ENCODE data around the gene NANOS1. TPM values are rescaled to one million over a fixed set of nuclear protein-coding genes. Genes with fewer than 3 reads are reported as not detected.
A peak's percentile ranks its signal among the peaks of the same experiment; 100 is the strongest.

NANOS1 gene
- total and polyA plus RNA-seq, 2 experiments from 2014 or later = under 0.01 to 0.15 TPM

DNA sequence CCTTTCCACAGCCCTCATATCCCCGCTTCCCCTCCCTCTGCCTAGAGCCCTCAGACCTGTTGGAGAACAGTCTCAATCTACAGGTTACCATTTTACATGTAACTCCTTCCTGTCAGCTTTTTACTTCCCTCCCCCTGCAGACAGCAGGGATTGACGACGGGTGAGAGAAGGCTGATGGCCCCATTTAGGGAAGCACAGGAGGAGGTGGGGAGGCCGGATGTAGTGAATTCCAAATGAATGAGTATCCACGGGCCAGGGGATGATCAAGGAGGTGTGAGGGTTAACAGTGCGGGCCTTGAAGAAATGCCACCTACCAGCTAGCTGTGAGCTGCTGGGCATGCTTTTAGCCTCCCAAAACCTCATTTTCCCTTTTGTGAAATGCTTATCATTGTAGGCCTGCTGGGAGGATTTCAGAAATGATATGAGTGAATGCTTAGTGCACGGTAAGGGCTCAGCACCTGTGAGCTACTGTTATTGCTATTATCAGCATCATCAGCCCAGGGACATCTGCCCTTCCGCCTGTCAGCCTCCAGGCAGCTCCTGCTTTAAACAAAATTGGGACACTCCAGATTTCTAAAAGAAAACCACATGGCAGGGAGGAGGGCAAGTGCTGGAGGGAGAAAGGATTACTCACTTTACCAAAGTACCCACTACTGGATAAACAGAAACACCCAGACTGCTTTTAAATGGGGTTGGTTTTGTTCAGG is 6.5 kb upstream of the NANOS1 start:
- peak; percentile 82 for DNase-seq
- H3K27me3 ChIP-seq (replicated peaks; ENCODE audit: insufficient read depth) = no peaks in the 10 kb centered on the region
- no peak overlapping the region for H3K27ac ChIP-seq
- H3K9me2 ChIP-seq (ENCODE audit: insufficient read depth) = no peaks in the 10 kb centered on the region
- WGBS, 2 experiments (ENCODE audit: low coverage in 1 of 2, low lambda C conversion rate in 2 of 2, missing lambda C conversion rate in 2 of 2) = 22 to 28% methylated on average over 8 of the region's 8 CpGs
- peaks cover 22% of the 10 kb centered on the region for H3F3A ChIP-seq (ENCODE audit: insufficient read depth)
- no peaks in the 10 kb centered on the region for H3K79me2 ChIP-seq (ENCODE audit: insufficient read depth)
- peaks cover 31% of the 10 kb centered on the region for H3K4me1 ChIP-seq (ENCODE audit: insufficient read depth)
- no peaks in the 10 kb centered on the region for H3K36me3 ChIP-seq (ENCODE audit: low read depth)
- TF ChIP-seq EZH2 (IDR thresholded peaks at IDR 0.05; ENCODE audit: insufficient read depth, poor library complexity, severe bottlenecking) = no peak
- TF ChIP-seq EZH2phosphoT487 (IDR thresholded peaks at IDR 0.05; ENCODE audit: insufficient read depth, low read depth) = no peak
- no peak overlapping the region for H3K4me3 ChIP-seq
- in situ Hi-C loops (cut with MboI) = no loop called here
- H2AFZ ChIP-seq = no peak overlapping the region
- H4K20me1 ChIP-seq (ENCODE audit: insufficient read depth) = no peaks in the 10 kb centered on the region
- H3K4me2 ChIP-seq (ENCODE audit: unreplicated experiment) = peak overlapping the region; percentile 53
- no peak overlapping the region for H3K9ac ChIP-seq
- H3K9me3 ChIP-seq (ENCODE audit: low read depth) = no peaks in the 10 kb centered on the region

DNA sequence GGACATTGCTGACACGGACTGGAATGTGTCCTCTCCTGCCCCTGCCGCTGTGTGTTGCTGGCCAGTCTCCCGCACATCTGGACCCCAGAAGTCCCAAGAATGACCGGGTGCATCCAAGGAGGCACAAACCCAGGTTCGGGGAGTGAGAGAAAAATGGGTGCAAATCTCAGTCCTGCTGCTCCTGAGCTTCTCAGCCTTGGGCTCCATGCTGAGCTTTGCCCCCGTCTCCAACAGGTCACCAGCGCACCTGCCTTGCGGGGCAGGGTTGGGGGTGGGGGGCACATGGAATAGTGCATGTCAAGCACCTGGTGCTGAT is 6.0 kb upstream of the NANOS1 start:
- H3K36me3 ChIP-seq (ENCODE audit: low read depth) = no peaks in the 10 kb centered on the region
- H2AFZ ChIP-seq = no peak overlapping the region
- no peaks in the 10 kb centered on the region for H4K20me1 ChIP-seq (ENCODE audit: insufficient read depth)
- H3K9me3 ChIP-seq (ENCODE audit: low read depth) = no peaks in the 10 kb centered on the region
- H3K4me2 ChIP-seq (ENCODE audit: unreplicated experiment) = peak overlapping the region; percentile 53
- TF ChIP-seq EZH2phosphoT487 (IDR thresholded peaks at IDR 0.05; ENCODE audit: insufficient read depth, low read depth) (no peak), EZH2 (IDR thresholded peaks at IDR 0.05; ENCODE audit: insufficient read depth, poor library complexity, severe bottlenecking) (no peak)
- no peaks in the 10 kb centered on the region for H3K9me2 ChIP-seq (ENCODE audit: insufficient read depth)
- peaks cover 22% of the 10 kb centered on the region for H3F3A ChIP-seq (ENCODE audit: insufficient read depth)
- no peak overlapping the region for H3K4me3 ChIP-seq
- 27 to 30% methylated on average over 8 of the region's 8 CpGs for WGBS, 2 experiments (ENCODE audit: low coverage in 1 of 2, low lambda C conversion rate in 2 of 2, missing lambda C conversion rate in 2 of 2)
- no peak overlapping the region for H3K27ac ChIP-seq
- no peaks in the 10 kb centered on the region for H3K79me2 ChIP-seq (ENCODE audit: insufficient read depth)
- H3K4me1 ChIP-seq (ENCODE audit: insufficient read depth) = peaks cover 31% of the 10 kb centered on the region
- in situ Hi-C loops (cut with MboI) = no loop called here
- no peak overlapping the region for H3K9ac ChIP-seq
- no peaks in the 10 kb centered on the region for H3K27me3 ChIP-seq (replicated peaks; ENCODE audit: insufficient read depth)
- DNase-seq = no peak

DNA sequence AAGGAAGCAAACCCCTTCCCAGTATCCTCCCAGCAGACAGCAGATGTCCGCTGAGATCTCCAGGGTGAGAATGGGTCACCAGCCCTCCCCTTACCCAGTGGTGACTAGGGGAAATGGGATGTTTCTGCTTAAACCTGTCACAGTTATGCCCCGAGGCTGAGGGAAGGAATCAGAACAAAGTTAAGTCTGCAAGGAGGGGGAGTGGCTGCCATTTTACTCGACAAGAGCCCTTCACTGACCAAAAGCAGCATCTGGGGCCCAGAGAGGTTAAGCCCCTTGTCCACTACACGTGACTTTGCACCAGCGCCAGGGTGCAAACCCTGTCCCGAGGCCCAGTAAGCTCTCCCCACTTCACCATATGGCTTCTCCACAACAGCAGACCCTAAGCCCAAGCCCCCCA is 4.6 kb upstream of the NANOS1 start:
- Histone ChIP-seq H3K79me2 (ENCODE audit: insufficient read depth) (no peaks in the 10 kb centered on the region), H3K36me3 (ENCODE audit: low read depth) (no peaks in the 10 kb centered on the region), H3K9me3 (ENCODE audit: low read depth) (no peaks in the 10 kb centered on the region), H3K4me1 (ENCODE audit: insufficient read depth) (peaks cover 31% of the 10 kb centered on the region), H3K27me3 (replicated peaks; ENCODE audit: insufficient read depth) (no peaks in the 10 kb centered on the region), H3F3A (ENCODE audit: insufficient read depth) (peaks cover 22% of the 10 kb centered on the region), H3K9ac (no peak overlapping the region), H3K4me3 (no peak overlapping the region), H2AFZ (no peak overlapping the region), H3K9me2 (ENCODE audit: insufficient read depth) (no peaks in the 10 kb centered on the region), H3K27ac (no peak overlapping the region), H4K20me1 (ENCODE audit: insufficient read depth) (no peaks in the 10 kb centered on the region), H3K4me2 (ENCODE audit: unreplicated experiment) (no peak overlapping the region)
- DNase-seq = no peak
- WGBS, 2 experiments (ENCODE audit: low coverage in 1 of 2, low lambda C conversion rate in 2 of 2, missing lambda C conversion rate in 2 of 2) = 72 to 75% methylated on average over 5 of the region's 6 CpGs
- in situ Hi-C loops (cut with MboI) = no loop called here
- no peak for TF ChIP-seq EZH2phosphoT487 (IDR thresholded peaks at IDR 0.05; ENCODE audit: insufficient read depth, low read depth)
- no peak for TF ChIP-seq EZH2 (IDR thresholded peaks at IDR 0.05; ENCODE audit: insufficient read depth, poor library complexity, severe bottlenecking)

DNA sequence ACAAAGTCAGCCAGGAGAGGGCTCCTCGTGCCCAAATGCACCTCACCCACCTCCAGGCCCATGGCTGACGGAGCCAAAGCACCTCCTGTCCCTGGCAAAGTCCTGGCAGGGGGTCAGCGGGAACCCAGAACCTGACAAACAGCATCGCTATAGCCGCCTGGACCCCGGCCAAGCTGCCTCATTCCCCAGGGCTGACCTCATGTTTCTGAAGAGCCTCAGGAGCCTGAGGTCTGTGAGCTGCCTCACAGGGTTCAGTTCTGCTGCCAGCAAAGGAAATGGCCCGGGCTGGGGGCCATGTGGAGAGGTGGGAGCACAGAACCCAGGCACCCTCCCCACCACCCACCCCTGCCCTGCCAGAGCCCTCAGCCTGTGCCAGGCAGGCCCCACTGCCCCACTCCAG is 4.2 kb upstream of the NANOS1 start:
- no peaks in the 10 kb centered on the region for H4K20me1 ChIP-seq (ENCODE audit: insufficient read depth)
- no peak overlapping the region for H3K27ac ChIP-seq
- no peak overlapping the region for H2AFZ ChIP-seq
- H3K27me3 ChIP-seq (replicated peaks; ENCODE audit: insufficient read depth) = no peaks in the 10 kb centered on the region
- no peaks in the 10 kb centered on the region for H3K79me2 ChIP-seq (ENCODE audit: insufficient read depth)
- no peak overlapping the region for H3K4me3 ChIP-seq
- H3K36me3 ChIP-seq (ENCODE audit: low read depth) = no peaks in the 10 kb centered on the region
- no peak for TF ChIP-seq EZH2phosphoT487 (IDR thresholded peaks at IDR 0.05; ENCODE audit: insufficient read depth, low read depth)
- H3F3A ChIP-seq (ENCODE audit: insufficient read depth) = peaks cover 22% of the 10 kb centered on the region
- peak; percentile 85 for DNase-seq
- H3K4me1 ChIP-seq (ENCODE audit: insufficient read depth) = peaks cover 30% of the 10 kb centered on the region
- in situ Hi-C loops (cut with MboI) = no loop called here
- WGBS, 2 experiments (ENCODE audit: low coverage in 1 of 2, low lambda C conversion rate in 2 of 2, missing lambda C conversion rate in 2 of 2) = 20 to 35% methylated on average over 7 of the region's 7 CpGs
- H3K9me2 ChIP-seq (ENCODE audit: insufficient read depth) = no peaks in the 10 kb centered on the region
- no peak overlapping the region for H3K4me2 ChIP-seq (ENCODE audit: unreplicated experiment)
- H3K9me3 ChIP-seq (ENCODE audit: low read depth) = no peaks in the 10 kb centered on the region
- no peak overlapping the region for H3K9ac ChIP-seq

DNA sequence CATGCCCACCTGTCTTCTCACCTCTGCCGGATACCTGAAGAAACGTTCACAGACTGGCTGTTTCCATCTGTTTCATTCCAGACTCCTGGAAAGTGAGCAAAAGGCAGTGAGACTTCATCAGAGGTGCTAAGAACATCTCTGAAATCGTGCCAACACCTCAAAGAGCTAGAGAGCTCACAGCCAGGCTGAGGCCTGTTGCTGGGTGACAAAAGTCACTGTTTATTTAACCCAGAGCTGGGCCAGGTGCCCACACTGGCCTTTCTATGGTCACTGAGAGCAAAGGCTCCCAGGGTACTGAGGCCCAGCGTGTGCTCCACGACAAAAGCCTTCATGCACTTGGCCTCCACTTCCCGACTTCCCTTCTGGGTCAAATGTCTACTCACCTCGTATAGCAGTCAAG is 3.7 kb upstream of the NANOS1 start:
- Histone ChIP-seq H3K36me3 (ENCODE audit: low read depth) (no peaks in the 10 kb centered on the region), H3F3A (ENCODE audit: insufficient read depth) (peaks cover 22% of the 10 kb centered on the region), H3K9me2 (ENCODE audit: insufficient read depth) (no peaks in the 10 kb centered on the region), H3K4me2 (ENCODE audit: unreplicated experiment) (no peak overlapping the region), H3K27ac (no peak overlapping the region), H4K20me1 (ENCODE audit: insufficient read depth) (no peaks in the 10 kb centered on the region), H3K27me3 (replicated peaks; ENCODE audit: insufficient read depth) (no peaks in the 10 kb centered on the region), H3K9ac (no peak overlapping the region), H2AFZ (no peak overlapping the region), H3K9me3 (ENCODE audit: low read depth) (no peaks in the 10 kb centered on the region), H3K4me1 (ENCODE audit: insufficient read depth) (peaks cover 25% of the 10 kb centered on the region), H3K79me2 (ENCODE audit: insufficient read depth) (no peaks in the 10 kb centered on the region), H3K4me3 (no peak overlapping the region)
- no peak for TF ChIP-seq EZH2phosphoT487 (IDR thresholded peaks at IDR 0.05; ENCODE audit: insufficient read depth, low read depth)
- no peak for TF ChIP-seq EZH2 (IDR thresholded peaks at IDR 0.05; ENCODE audit: insufficient read depth, poor library complexity, severe bottlenecking)
- DNase-seq = peak; percentile 39
- in situ Hi-C loops (cut with MboI) = no loop called here
- WGBS, 2 experiments (ENCODE audit: low coverage in 1 of 2, low lambda C conversion rate in 2 of 2, missing lambda C conversion rate in 2 of 2) = 68 to 71% methylated on average over 7 of the region's 7 CpGs

Measured in GM23248 (cell line).